ENCODE measurements around the gene NPTXR.

NPTXR gene

GRCh38 chr22:38850941-38851849 is 7.4 kb upstream of the NPTXR start:
- no peak for DNase-seq

GRCh38 chr22:38850399-38850798 is 6.6 kb upstream of the NPTXR start:
- DNase-seq, result no peak

DNA sequence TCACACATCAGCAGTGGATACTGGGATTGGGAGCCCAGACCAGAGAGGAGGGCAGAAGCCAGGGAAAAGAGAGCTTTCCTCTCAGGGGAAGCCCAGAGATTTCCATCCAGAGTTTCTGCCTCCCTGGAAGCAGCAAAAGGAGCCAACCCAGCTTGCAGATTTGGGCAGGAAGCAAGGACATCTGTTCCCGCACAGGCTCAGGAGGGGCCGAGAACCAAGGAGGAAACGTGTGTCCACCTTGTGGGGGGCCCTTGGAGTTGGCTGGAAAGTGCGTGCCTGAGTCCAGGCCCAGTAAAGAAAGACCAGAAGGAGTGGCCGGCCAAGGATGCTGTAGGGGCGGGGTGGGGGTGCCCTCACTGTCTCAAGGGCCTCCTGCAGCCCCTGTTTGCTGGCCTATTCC is 6.0 kb upstream of the NPTXR start:
- no peak for DNase-seq

DNA sequence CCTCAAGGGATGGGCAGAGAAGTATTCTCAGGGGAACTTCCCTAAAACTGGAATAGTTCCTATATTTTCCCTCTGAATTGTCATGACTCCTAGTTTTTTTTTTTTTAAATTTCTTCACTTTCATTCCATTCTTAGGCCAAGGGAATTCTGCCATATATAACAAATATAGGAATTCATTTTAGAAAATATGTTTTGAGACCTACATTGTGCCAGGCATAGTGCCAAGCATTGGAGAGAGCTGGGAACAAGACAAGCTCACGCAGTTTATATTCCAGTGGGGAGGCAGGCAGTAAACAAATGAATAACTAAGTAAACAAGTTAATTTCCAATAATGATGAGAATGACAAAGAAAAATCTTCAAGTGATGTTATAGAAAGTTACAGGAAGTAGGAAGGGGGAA is 2.6 kb upstream of the NPTXR start:
- DNase-seq, result no peak

- DNase-seq, result no peak
Measured at GRCh38 chr22:38845004-38845740, 1.3 kb upstream of the NPTXR start.

DNA sequence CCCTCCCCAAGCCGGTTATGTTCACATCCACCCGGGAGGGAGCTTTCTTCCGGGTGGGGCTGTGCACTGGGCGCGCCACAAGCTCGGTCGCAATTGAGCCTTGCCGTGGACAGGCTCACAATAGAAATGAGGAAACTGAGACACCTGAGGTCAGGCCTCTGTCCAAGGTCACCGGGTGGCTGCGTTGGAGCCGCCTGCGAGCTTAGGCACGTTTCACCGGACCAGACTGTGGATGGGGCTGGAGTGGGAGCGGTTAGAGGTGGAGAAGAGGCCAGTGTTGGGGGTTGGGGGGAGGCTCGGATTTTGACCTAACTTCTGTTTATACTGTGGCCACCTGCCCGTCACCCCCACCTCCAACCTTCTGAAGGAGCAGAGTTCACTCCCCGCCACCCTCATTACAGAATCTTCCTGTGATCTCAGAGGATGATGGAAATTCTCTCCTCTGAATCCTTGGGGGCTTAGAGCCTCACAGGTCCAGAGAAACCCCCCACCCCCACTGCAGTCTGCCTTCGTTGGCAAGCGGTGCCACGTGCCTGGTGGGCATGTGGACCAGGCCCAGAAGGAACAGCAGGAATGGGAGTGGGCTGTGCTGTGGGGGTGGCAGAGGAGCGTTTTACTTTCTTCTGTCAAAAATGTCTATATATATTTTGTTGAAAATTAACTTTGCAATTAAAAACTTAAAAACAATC is 631 bp upstream of the NPTXR start:
- DNase-seq, result no peak

GRCh38 chr22:38843201-38843656 is 599 bp downstream of the NPTXR start:
- no peak for DNase-seq

DNA sequence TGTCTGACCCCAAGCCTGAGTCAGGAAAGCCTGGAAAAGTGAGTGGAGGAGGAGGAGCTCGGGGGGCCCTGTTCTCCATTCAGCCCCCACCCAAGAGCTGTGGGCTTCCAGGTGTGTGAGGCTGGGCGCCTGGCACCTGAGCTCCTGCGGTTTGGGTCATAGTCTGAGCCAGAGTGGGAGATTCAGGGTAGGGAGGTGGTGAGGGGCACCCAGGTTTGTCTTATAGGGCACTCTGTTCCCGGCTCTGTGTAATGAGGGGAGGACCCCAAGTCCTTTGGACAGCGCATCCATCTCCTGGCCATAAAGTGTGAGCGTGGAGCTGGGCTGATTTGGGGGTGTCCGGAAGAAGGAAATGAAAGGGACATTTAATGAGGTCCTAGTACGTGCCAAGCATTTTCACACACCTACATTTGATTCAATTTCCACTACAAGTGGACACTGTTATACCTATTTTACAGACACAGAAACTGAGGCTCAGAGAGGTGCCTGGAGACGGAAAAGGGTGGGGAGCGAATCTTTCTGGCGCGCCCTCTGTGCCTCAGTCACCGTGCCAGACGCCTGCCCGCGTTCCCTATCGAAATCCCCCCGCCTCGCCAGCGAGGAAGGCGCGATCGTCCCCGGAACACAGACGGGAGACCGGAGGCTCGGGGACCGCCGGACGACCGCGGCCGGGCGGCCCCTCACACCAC is 1.2 kb downstream of the NPTXR start:
- DNase-seq, result no peak

DNA sequence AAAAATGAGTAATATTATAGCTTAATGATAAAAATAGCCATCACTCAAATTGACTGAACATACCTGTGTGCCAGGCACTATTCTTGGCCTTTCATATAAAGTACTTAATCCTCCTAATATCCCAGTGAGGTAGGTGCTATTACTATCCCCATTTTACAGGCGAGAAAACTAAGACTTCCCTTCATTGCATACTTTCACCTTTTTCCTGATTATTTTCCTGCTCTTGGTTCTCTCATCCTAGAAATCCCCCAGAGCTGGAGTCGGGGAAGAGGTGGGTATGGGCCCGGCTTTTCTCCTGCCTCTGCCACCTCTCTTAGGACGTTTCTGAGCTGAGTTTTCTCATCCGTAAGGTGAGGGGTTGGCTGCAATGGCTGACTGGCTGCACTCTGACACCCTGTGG is 2.2 kb downstream of the NPTXR start:
- no peak for DNase-seq

DNA sequence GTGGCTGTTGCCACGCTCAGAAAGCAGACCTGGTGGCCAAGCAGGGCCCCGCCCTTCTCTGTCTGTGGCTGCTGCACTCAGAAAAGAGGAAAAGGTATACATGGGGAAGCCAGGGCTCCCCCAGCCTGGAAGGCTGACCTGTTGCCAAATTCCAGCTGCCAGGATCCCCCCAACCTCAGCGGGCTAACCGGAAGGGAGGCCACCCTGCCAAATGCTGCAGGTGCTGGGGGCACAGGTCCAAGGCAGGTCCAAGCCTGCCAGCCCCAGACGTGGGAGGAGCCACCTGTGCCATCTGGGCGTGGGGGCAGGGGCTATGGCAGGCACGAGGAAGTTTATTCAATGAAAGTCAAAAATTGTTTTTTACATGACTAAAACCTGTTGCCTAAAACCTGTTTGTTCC is 2.6 kb downstream of the NPTXR start:
- no peak for DNase-seq

DNA sequence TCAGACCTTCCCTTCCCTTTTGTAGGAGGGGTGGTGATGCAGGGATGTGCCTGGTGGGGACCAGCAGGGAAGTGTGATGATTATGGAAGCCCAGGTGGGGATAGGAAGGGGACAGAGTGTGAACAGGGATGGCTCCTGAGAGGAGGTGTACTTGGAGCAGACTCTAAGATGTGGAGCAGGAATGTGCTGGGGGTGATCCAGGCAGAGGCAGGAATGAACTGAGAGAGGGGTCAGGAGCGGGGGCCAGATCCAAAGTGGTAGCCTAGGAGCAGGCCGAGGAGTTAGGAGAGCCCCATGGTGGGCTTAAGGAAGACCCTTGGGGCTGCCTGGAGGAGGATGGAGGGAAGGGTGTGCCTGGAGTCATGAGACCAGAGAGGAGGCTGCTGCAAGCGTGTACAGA is 3.7 kb downstream of the NPTXR start:
- DNase-seq, result no peak

GRCh38 chr22:38839686-38840085 is 4.1 kb downstream of the NPTXR start:
- DNase-seq, result no peak

DNA sequence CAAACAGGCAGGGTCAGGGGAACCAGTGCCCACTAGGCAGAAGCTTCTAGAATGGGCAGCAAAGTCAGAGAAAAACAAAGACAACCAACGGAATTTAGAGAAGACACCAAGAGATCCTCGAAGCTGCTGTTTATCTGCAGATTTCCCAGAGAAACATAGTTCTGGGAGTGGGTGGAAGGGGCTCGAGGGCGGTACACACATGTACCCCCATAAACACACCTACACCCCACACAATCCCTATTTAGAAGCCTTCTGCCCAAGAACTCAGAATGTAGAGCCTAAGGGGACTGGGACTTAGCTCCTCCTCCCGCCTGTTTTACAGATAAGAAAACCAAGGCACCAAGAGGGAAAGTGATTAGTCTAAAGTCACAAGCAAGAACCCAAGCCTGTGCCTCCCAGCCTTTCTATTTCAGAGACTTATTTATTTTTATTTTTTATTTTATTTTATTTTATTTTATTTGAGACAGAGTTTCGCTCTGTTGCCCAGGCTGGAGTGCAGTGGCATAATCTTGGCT is 6.4 kb downstream of the NPTXR start:
- DNase-seq, result no peak

- no peak for DNase-seq
Measured at GRCh38 chr22:38835888-38836301, 7.9 kb downstream of the NPTXR start.

- no peak for DNase-seq
Measured at GRCh38 chr22:38834991-38835390, 8.8 kb downstream of the NPTXR start.

DNA sequence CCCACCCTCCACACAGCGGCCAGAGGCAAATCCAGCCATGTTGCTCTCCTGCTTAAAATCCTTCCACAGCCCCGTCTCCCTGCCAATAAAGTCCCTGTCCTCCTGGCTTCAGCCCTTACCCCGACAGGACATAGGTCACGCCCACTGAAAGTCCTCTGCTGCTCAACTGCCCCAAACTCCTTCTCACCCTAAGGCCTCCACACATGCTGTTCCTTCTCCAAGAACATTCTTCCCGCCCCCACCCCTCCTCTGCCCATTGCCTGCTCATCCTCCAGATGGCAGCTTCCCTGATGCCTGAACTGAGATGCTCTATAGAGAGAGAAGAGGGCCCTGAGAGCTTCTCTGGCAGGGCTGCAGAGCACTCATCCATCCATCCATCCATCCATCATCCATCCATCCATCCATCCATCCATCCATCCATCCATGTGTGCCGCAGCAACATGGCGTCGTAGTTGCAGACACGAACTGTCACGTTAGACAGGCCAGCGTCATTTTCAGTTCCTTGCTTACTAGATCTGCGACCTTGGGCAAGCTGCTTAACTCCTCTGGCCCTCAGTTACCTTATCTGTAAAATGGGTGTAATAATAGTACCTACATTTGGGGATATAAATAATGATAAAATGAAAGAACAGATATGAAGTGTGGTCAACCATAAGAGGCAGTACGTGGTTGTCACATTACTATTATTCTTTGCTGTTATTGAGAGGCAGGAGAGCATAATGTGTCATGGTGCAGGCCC is 9.4 kb downstream of the NPTXR start:
- no peak for DNase-seq

- no peak for DNase-seq
Measured at GRCh38 chr22:38833061-38833460, 10.8 kb downstream of the NPTXR start.

GRCh38 chr22:38832005-38832978 is 11.5 kb downstream of the NPTXR start:
- no peak for DNase-seq

DNA sequence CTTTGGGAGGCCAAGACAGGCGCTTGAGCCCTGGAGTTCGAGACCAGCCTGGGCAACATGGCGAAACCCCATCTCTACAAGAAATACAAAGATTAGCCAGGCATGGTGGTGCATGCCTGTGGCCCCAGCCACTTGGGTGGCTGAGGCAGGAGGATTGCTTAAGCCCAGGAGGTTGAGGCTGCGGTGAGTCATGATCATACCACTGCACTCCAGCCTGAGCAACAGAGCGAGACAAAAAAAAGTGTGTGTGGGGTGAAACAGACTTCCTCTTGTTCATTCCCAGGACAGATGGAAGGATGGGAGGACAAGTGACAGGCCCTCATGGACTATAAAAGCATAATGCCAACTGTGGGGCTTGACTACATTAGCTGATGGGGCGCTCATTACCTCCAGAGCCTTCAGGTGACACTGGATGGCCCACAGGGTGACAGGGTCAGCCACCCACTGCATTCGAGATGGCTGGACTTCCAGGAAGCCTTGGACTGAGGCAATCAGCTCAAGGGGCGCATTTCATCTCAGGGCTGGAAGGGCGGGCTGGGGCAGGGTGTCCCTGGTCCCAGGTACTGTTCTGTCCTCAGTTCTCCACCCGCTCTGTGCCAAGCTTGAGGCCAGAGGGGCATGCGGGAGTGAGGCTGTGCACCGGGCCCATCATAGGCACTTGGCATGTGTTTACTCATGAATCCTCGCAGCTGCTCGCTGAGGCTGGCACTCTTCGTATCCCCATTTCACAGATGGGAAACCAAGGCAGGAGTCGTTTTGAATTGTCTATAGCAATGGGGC is 12.5 kb downstream of the NPTXR start:
- no peak for DNase-seq

DNA sequence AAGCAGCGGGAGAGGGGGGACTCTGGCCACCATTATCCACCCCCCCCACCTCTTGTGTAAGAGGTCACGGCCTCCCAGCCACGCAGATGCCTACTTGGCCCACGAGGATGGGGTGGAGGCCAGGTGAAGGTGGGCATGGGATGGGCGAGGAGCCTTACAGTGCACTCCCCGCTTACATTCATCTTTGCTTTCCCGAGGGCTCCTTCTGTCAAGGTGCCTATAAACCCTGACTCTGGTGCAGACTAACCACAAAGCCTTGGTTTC is 13.1 kb downstream of the NPTXR start:
- no peak for DNase-seq
